Breast epithelium (tissue), 3 donors: ENCODE results near the gene ILDR1.

Source experiments
- CTCF ChIP-seq, 3 donors: fragments of 450-650 bp; IDR thresholded peaks; one replicate each; pipeline ENCODE4 v1.5.1; 2016 to 2017; ENCODE audit warnings: antibody characterized with exemption in 3 of 3, mild to moderate bottlenecking in 3 of 3, moderate library complexity in 3 of 3
- POLR2A ChIP-seq: fragments of 450-650 bp; IDR thresholded peaks from one replicate; pipeline ENCODE4 v1.6.1; 2016; ENCODE audit warnings: antibody characterized with exemption, mild to moderate bottlenecking, moderate library complexity
- POLR2AphosphoS5 ChIP-seq, 3 donors: sonication (generic); formaldehyde crosslinking; IDR thresholded peaks; one replicate each; pipeline ENCODE4 v1.6.1; 2017; ENCODE audit warnings: antibody characterized with exemption in 3 of 3

GRCh38 chr3:121951291-121951919 lies 70.6 kb downstream of the ILDR1 start:
- TF ChIP-seq CTCF (IDR thresholded peaks at IDR 0.05) (no peak), POLR2AphosphoS5 (IDR thresholded peaks at IDR 0.05) (no peak), POLR2A (no peak)
